Stimulated activated CD8-positive, alpha-beta memory T cell treated with anti-CD3 and anti-CD28 coated beads, Interleukin-4, amount 100 ng/mL, for 48 hours (primary cell): ENCODE data around the gene URB1.
A peak's percentile ranks its signal among the peaks of the same experiment; 100 is the strongest.
"Not testable (repeated sequence)": the region's sequence is repeated elsewhere in the genome, so short reads cannot be mapped to it uniquely, and the experiment has no call there.

Source experiments
- DNase-seq: peaks from one replicate; pipeline ENCODE4 v3.0.0-alpha.2; 2020

The URB1 gene, protein sequence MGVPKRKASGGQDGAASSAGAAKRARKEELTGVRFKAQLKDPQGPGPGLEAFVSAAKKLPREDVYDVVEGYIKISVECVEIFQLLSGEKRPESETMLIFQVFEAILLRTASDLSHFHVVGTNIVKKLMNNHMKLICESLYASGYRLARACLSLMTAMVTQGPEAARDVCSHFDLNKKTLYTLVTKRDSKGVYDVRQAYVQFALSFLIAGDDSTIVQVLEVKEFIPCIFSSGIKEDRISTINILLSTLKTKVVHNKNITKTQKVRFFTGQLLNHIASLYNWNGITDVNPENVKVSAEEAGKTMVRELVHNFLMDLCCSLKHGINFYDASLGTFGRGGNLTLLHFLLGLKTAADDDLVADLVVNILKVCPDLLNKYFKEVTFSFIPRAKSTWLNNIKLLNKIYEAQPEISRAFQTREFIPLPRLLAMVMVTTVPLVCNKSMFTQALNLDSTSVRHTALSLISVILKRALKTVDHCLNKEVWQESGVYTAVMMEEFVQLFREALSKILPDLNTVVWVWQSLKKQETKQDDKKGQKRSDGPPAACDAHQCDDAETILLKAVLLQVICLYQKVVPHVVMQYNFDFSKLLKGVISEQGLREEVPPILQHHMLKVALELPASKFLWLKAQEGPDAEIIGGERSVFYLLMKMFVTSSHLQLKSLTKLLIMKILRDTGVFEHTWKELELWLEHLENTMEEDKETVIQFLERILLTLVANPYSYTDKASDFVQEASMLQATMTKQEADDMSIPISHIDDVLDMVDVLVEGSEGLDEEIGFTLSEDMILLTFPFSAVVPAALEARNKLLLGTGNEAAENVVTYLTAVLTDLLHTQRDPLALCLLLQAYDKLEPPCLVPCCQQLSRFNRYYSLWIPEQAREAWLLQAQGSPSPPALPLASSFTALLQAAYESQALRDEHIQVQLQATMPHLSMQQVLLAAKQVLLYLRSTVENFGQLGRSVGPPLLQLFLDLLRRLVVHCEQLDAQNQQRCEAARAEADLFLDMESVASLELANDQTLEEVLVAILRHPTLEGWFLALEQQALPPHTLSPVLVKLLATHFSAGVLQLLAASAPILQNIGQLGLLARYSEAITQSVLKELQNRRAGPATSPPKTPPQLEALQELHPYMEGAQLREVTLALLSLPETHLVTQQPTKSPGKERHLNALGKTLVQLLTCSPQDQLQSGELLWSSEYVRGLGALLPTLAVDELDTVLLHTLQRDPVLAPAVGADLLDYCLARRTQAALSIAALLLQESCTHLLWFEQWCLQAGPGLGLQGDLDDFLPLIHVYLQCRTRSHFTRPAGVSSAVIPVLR (N-terminal part only)

GRCh38 chr21:32392880-32393676, at the start of gene URB1:
Gene URB1, minus strand, starts transcription at chr21:32393012. Its CDS starts 102 bp downstream, at chr21:32392910.
- DNase-seq: peak; percentile 99

GRCh38 chr21:32437729-32438128, 44.9 kb upstream of the URB1 start:
- DNase-seq: no peak

DNA sequence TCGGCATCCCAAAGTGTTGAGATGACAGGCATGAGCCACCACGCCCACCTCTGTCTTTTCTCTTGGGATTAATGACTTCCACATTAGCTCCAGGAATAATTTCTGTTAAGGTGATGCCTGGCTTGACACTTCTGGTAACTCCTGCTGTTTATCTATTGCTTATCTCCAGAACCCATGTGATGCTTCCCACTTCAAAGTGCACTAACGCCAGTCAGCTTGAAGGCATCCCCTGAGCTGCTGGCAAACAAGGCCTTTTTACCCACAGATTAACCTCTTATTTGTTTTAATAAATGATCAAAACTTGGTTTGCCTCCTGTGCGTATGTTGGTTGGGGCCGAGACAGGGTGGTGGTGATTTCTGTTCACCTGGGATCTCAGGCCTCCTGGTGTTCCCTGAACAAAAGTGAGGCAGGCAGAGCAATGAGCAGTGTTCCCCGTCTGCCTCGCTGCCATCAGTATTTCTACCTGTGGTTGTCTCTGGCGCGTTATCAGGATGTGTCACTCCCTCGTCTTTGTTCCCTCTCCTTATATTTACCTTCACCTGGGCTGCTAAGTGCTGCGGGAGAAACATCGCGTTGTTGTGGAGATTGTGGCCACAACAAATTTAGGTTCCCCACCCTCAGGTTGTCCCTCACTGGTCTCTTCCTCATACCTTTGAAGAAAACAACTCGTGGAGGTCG, 40.3 kb upstream of the URB1 start:
- DNase-seq: not testable (repeated sequence)

GRCh38 chr21:32427958-32428623, 35.3 kb upstream of the URB1 start:
- no peak for DNase-seq

GRCh38 chr21:32426592-32427051, 33.8 kb upstream of the URB1 start:
- no peak for DNase-seq

- DNase-seq: no peak
Measured at GRCh38 chr21:32426066-32426465, 33.3 kb upstream of the URB1 start.

GRCh38 chr21:32425628-32426027, 32.8 kb upstream of the URB1 start:
- DNase-seq: no peak

DNA sequence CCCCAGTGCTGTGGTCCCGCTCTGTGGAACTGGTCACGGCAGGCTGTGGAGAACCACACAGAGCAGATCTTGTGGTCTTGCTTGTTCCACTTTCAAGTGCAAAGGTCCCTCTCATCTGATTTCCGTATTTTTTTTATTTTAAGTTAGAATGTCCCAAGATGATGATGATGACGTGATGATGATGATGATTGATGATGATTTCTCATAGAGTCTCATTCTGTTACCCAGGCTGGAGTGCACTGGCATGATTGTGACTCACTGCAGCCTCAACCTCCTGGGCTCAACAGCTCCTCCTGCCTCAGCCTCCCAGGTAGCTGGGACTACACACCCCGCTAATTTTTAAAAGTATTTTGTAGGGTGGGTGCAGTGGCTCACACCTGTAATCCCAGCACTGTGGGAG, 31.9 kb upstream of the URB1 start:
- no peak for DNase-seq

DNA sequence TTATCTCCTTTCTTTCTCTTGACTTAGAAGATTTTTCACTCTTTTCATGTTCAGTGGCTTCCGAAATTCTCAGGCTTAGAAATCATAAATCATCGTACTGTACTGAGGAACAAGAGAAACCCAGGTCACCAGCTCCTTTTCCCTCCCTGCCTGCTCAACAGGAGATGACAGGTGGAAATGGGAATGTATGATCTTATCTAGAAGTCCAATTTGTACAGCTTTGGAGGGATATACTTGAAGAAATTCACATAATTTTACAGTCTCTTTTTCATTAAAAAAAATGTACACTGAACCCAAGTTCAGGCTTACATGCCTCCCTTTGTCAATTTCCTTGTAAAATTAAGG, 31.4 kb upstream of the URB1 start:
- DNase-seq: no peak

DNA sequence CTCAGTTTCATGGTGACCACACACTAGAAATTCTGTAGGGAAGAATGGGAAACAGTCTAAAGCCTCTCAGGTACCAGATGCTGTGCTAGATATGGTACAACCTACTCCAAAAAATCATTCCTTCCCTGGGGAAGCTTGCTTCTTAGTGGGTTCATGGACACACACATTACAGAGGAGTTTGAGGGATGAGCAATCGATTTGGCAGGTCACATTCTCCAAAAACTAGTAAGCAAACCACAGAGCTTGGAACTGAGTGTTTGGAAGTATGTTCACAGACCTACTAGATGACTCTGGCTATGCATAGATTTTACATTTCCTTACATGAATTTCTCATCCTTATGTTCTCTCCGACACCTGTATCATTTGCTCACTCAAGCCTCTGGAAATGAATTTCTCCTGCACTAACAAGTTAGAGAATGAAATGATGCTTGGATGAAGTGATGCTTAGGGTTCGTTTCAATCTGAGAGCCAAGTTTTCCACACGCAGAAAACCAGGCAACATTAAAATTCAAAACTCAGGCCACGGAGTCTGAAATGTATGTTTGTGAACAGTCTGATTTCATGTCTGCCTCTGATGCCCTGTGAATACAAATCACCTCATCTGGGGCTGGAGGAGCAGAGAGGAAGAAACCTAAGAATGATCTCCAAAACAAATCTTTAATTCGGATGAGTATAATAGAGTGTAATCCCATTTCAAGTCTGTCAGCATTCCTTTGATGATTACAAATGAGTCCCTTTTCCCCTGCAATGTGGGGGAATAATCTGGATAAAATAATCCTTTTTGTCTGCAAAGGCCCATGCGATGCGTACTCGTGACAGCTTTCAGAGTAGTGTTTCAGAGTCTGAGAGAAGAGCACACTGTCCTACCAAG, 30.7 kb upstream of the URB1 start:
- no peak for DNase-seq

DNA sequence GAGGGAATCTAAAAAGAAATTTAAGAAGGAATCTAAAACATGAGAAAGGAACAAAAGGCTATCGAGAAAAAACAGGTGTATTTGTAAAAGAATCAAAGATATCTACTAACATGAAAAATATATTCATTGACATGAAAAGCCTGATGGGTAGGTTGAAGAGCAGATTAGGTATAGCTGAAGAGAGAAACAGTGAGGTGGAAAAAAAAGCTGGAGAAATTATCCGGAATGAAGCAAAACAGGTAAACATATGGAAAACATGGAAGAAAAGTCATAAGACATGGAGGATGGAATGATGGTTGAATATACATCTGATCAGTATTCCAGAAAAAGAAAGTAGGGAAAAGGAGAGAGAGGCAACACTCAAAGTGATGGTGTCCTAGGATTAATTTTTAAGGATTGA, 29.3 kb upstream of the URB1 start:
- DNase-seq: no peak

DNA sequence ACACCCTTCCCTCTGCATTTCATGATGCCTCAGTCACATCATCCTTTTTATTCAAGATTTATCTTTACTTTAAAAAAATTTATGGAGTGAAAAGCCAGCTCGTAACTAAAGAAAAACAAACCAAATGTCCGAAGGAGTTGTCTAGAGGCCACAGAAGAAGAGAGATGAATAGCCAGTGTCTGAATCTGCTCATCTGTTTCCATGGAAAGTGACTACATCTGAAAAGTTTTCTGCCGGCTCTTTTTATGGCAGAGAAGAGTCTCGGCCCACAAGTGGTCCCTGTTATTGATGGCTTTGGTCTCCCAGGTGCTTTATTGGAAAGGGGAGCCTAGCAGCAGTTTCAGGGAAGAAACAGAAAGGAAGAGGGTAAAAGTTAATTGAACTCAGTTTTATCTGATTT, 25.3 kb upstream of the URB1 start:
- DNase-seq: no peak

GRCh38 chr21:32415451-32416398, 22.9 kb upstream of the URB1 start:
- DNase-seq: no peak

DNA sequence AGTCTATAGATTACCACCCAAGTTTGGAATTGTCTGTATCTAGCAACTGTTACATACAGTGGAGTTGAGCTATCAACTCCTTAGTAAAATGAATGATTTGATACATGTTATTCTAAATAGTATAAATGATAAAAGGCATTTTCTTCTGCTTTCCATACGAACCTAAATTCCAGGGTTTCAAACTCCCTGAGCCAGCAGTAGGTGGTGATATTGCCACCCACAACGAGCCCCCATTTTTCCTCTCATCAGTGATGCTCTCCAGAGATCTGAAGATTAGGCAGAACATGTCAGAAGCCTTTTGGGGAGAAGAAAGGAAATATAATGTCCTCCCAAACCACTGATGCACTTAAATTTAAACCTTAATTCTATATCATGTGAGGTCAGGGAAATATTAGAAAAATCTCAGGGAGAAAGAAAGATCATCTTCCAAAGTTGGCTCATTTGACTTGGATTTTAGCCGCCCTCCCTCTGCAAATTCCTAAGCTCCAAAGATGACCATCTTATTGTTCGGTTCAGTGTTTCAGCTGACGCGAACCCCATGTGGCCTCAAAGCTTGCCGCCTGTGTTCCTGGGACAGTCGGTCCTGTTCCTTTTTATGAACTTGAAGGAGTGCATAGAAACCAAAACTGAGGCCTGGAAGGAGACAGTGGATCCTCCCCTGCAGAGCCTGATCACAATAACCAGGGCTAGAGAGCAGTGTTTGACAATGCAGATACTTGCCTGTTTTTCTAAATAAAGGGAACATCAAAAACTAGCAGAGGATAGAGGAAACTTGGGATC, 22.0 kb upstream of the URB1 start:
- no peak for DNase-seq

GRCh38 chr21:32413697-32414578, 21.1 kb upstream of the URB1 start:
- DNase-seq: no peak

DNA sequence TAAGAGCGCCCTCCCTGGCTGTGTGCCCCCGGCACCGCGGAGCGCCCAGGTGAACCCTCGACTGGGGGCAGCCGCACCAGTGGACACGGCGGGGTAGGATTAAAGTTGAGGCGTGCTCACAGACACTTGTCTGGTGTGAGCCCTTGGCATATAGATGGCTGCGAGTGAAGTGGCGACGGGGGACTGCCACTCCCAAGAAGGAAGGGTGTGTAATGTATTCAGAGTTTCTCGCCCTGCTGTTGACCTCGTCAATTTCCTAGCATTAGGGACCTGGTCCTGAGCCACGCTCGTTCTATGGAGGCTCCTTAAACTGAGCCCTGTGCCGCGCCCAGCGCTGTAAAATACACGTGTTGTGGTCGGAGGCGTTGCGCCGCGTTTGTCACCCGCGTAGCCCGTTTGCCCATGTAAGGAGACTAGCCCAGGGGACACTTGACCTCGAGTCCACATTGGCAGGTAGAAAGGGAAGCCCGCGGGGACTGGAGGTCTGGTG, 20.2 kb upstream of the URB1 start:
- DNase-seq: no peak
